Activated CD8-positive, alpha-beta memory T cell treated with anti-CD3 and anti-CD28 coated beads for 48 hours (primary cell): ENCODE measurements around the gene MYO7B.

Experiments
- DNase-seq, 3 experiments: peaks; one replicate each; pipeline ENCODE4 v3.0.0-alpha.2; 2020; ENCODE audit warnings: low read depth in 2 of 3, low spot score in 2 of 3

Gene MYO7B

GRCh38 chr2:127535422-127535901, at the start of gene MYO7B:
Gene MYO7B (plus strand): TSS chr2:127535683. CDS start chr2:127559723, 24,040 bp downstream.
- no peak for DNase-seq

- DNase-seq = no peak
These were observed 49.8 kb upstream of the MYO7B start for GRCh38 chr2:127485694-127486071.

GRCh38 chr2:127486247-127487058, 49.0 kb upstream of the MYO7B start:
- no peak for DNase-seq

DNA sequence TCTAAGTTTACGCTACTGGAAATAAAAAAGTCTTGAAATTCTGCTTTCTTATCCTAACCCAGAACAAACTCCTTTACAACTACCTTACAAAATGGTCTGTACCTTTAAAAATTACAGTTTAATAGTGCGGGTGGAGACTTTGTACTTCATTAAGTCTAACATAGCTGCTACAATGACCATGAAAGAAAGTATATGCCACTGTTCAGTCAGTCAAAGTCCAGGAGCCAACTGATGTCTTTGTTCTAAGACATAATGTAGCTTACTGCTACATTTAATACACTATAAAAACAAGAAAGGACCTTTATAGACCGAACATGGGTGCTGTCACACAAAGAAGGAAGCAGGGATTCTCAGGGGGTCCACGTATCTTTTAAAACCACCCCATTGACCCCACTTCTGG, 45.2 kb upstream of the MYO7B start:
- DNase-seq = no peak

GRCh38 chr2:127498386-127498785, 37.1 kb upstream of the MYO7B start:
- DNase-seq = no peak

GRCh38 chr2:127503491-127503890, 32.0 kb upstream of the MYO7B start:
- no peak for DNase-seq

GRCh38 chr2:127504552-127505430, 30.7 kb upstream of the MYO7B start:
- DNase-seq = no peak

- no peak for DNase-seq
These were observed 29.0 kb upstream of the MYO7B start for GRCh38 chr2:127506510-127506909.

GRCh38 chr2:127508023-127508630, 27.4 kb upstream of the MYO7B start:
- DNase-seq = no peak

DNA sequence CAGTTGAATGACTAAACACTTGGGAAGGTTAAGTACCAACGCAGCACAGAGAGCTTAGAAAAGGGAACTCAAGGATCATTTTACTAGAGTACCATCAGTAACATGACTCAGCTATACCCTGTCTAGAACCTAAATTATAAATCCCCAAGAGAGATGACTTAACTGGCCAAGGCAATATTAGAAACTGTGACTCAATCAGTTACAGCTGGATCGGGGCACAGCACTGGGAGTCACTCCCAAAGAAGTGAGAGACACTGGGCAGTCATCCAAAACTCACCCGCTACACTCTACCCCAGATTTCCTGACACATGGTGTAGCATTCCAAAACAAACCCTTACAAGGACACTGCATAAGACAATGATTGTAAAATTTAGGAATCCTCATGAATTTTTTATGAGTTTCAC, 26.9 kb upstream of the MYO7B start:
- DNase-seq = no peak

DNA sequence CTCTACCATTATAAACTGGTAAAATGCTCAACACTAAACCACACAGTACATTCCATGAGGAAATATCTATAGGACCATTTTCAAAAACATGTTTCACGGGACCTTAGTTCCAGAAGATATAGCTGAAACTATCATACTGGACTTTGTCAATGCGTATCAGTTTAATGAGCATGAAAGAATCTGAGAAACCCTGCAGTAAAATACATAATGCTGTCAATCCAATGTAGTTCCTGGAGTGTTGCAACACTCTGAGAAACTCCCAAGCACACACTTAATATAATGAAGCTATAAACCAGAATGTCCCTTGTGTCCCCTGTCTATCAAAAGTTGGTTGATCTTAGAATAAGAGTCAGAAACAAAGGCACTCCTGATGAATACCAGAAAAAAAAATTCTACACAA, 25.4 kb upstream of the MYO7B start:
- DNase-seq = no peak

DNA sequence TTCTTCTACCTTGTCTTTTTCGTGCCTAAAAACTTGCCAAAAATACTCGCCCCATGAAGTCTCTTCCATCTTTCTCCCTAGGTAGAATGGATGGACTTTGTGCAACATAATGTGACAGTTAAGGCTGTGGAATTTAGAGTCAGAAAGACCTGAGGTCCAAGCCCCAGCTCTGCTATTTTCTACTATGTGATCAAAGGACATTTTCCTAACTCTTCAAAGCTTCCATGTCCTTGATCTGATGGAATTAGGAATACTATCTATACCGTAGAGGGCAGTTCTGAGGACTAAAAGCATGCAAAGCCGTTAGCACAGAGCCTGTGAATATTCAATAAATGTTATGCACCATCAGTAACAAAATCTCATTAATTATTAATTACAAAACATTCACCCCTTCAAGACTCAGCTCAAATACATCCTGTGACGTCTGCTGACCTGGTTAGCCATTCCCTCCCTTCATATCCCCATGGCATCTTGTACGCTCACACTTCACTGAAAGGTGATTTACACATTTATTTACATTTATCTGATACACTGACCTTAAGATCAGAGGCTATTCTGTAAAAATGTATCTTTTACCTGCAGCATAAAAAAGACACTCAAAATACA, 24.3 kb upstream of the MYO7B start:
- no peak for DNase-seq

DNA sequence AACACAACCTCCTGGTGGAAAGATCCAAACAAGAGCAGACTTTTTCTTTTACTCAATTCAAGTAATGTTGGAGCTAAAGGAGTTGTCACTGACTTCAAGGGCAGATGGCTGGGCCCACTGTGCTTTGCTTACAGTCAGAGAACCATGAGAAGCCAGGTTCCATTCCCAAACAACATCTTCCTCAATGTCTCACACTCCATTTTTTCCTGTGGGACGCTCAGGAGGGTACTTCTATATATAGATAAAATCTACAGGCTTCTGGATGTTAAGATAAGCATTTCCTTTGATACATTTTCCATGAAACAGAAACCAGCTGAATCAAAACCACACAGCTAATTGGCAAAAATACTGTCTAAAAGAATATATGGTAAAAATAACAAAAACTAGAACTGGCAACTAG, 23.6 kb upstream of the MYO7B start:
- no peak for DNase-seq

DNA sequence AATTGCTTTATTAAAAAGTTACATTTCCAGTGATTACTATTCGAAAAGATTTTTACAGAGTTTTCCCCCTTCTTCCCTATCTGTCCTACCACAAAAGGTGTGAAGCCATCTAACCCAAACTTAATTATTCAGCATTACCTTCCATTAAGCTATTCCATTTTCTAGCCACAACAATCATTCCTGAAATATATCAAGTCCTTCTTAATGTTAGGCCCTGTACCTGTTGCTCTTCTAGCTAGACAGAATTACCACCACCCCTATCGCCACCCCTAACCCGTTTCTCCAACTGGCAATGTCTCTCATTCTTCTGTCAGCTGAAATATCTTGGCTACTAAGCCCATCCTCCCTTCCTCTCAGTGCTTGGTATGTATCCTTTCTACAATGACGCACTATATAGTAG, 23.1 kb upstream of the MYO7B start:
- no peak for DNase-seq

- DNase-seq = no peak
These were observed 21.4 kb upstream of the MYO7B start for GRCh38 chr2:127514076-127514475.

GRCh38 chr2:127514485-127514884, 21.0 kb upstream of the MYO7B start:
- no peak for DNase-seq

DNA sequence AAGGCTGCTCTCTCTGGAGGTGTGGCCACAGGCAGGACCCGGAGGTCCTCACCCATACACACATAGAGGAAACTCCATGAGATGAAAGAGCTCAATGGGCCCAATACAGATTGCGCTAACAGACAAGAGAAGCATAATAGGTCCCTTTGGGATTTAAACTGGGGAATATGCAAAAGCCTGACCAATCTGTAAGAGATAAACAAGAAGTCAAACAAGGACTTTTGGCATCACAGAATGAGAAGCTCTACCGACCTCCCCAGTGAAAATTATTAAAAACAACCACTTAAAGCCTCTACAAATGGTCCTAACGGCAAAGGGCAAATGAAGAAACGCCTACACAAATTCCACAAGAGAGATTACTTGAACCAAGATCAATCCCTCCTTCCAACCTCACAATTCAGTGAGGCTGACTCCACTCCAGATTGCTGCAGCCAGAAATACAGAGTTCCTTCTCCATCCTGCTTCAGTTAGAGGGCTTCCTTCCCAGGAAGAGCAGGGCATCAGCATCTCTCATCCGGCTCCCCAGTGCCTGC, 20.0 kb upstream of the MYO7B start:
- DNase-seq = no peak

- DNase-seq = no peak
These were observed 19.3 kb upstream of the MYO7B start for GRCh38 chr2:127516041-127516762.

GRCh38 chr2:127517465-127517864, 18.0 kb upstream of the MYO7B start:
- DNase-seq = no peak

DNA sequence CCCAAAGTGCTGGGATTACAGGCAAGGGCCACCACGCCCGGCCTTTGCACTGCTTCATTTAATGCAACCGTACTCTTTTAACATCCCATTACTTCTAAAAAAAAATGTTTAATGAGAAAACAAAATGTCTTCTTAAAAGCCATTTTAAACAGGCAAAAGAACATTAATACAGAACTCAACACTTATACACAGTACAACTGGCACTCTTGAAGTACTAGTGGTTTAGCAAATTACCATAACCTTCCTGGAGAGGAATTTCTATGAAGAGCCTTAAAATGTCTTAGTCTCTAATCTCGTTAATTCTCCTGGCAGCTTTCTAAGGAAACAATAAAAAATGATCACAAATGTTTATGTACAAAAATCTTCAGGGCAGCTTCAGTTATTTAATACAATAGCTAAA, 15.1 kb upstream of the MYO7B start:
- no peak for DNase-seq
